Measurements from ENCODE around the gene AQP3.

- no peak for TF ChIP-seq CTCF (IDR thresholded peaks at IDR 0.05)
- no peak for TF ChIP-seq POLR2A (IDR thresholded peaks at IDR 0.05)
- no peak for TF ChIP-seq POLR2AphosphoS5 (IDR thresholded peaks at IDR 0.05)
- no peak for TF ChIP-seq EP300 (IDR thresholded peaks at IDR 0.05)
Observed at GRCh38 chr9:33467526-33467925, 20.1 kb upstream of the AQP3 start.
